Keratinocyte (primary cell): ENCODE measurements around the gene CDKAL1. TPM values are rescaled to one million over a fixed set of nuclear protein-coding genes. Genes with fewer than 3 reads are reported as not detected.

Experiments
- DNase-seq: peaks from one replicate; pipeline ENCODE4 v3.0.0-alpha.2; 2011; ENCODE audit warnings: low read depth, missing footprints, low spot score
- FAIRE-seq: peaks from 2 replicates; lab custom pipeline; 2011; peaks lifted over from hg19 to GRCh38; lab: Jason Lieb, UNC
- H2AFZ ChIP-seq: 2 replicates; pipeline ENCODE4 v1.6.0; 2012; ENCODE audit warnings: low read length, control low read depth, inconsistent platforms; ENCODE audit not compliant: control insufficient read depth
- H3K27ac ChIP-seq: 2 replicates; pipeline ENCODE4 v1.5.1; 2011; ENCODE audit warnings: low read length; ENCODE audit not compliant: control insufficient read depth, insufficient read depth
- H3K27me3 ChIP-seq: 3 replicates; pipeline ENCODE4 v1.6.0; 2011; ENCODE audit warnings: low read length; ENCODE audit not compliant: control insufficient read depth, insufficient read depth; ENCODE audit errors: extremely low read depth
- H3K36me3 ChIP-seq, 2 experiments: 2 replicates in 1 of 2; 3 replicates in 1 of 2; pipeline ENCODE4 v1.5.1; 2011; ENCODE audit warnings: low read length in 2 of 2, mild to moderate bottlenecking in 1 of 2; ENCODE audit not compliant: control insufficient read depth in 2 of 2, insufficient read depth in 2 of 2; ENCODE audit errors: extremely low read depth in 1 of 2
- H3K4me1 ChIP-seq: 3 replicates; pipeline ENCODE4 v1.5.1; 2011; ENCODE audit warnings: low read length; ENCODE audit not compliant: control insufficient read depth, insufficient read depth; ENCODE audit errors: extremely low read depth
- H3K4me2 ChIP-seq: 3 replicates; pipeline ENCODE4 v1.6.0; 2011; ENCODE audit warnings: low read depth, low read length; ENCODE audit not compliant: control insufficient read depth, insufficient read depth; ENCODE audit errors: extremely low read depth
- H3K4me3 ChIP-seq, 3 experiments: fragments of 200-600 bp in 1 of 3; sonication (generic) in 1 of 3; 2 replicates in 2 of 3; 3 replicates in 1 of 3; pipeline ENCODE4 v1.5.1; 2011 to 2016; ENCODE audit warnings: low read length in 3 of 3, mild to moderate bottlenecking in 3 of 3, control low read depth in 2 of 3, inconsistent platforms in 1 of 3, low read depth in 1 of 3, mixed read lengths in 1 of 3, mixed run types in 1 of 3, moderate library complexity in 1 of 3; ENCODE audit not compliant: control insufficient read depth in 2 of 3, insufficient read depth in 2 of 3; ENCODE audit errors: extremely low read depth in 1 of 3
- H3K79me2 ChIP-seq: 2 replicates; pipeline ENCODE4 v1.6.0; 2012; ENCODE audit warnings: low read length; ENCODE audit not compliant: control insufficient read depth, insufficient read depth
- H3K9ac ChIP-seq: 3 replicates; pipeline ENCODE4 v1.6.0; 2011; ENCODE audit warnings: low read length; ENCODE audit not compliant: control insufficient read depth, insufficient read depth; ENCODE audit errors: extremely low read depth
- H3K9me1 ChIP-seq: 3 replicates; pipeline ENCODE4 v1.6.0; 2011; ENCODE audit warnings: low read length; ENCODE audit not compliant: control insufficient read depth, insufficient read depth; ENCODE audit errors: extremely low read depth
- H3K9me3 ChIP-seq: 2 replicates; pipeline ENCODE4 v1.5.1; 2012; ENCODE audit warnings: low read depth, low read length; ENCODE audit not compliant: control insufficient read depth
- H4K20me1 ChIP-seq: 3 replicates; pipeline ENCODE4 v1.6.0; 2011; ENCODE audit warnings: low read length; ENCODE audit not compliant: control insufficient read depth, insufficient read depth; ENCODE audit errors: extremely low read depth
- EZH2 ChIP-seq: IDR thresholded peaks from one replicate; pipeline ENCODE4 v1.6.1; 2012; ENCODE audit warnings: inconsistent platforms, mild to moderate bottlenecking, low read length, moderate library complexity
- dilution Hi-C: fragments of 300-500 bp; cut with MboI; formaldehyde crosslinking; loops from one replicate; pipeline ENCODE4 v1.7.0; 2020; ENCODE audit warnings: low sequenced_read_pairs; ENCODE audit not compliant: extremely low pct_ligation_motif_present
- polyA plus RNA-seq, 5 experiments: library from polyadenylated mRNA; depleted of rRNA in 3 of 5; stranded (reverse) in 3 of 5; stranded (forward) in 1 of 5; unstranded in 1 of 5; fragments of >200 nt; gene quantifications; 1 replicate in 1 of 5; 2 replicates in 3 of 5; 3 replicates in 1 of 5; pipeline versions ENCODE4 v1.2.1 to v1.2.3, GENCODE V29; 2011 to 2012; ENCODE audit warnings: missing spikeins in 2 of 5, low read depth in 1 of 5, low replicate concordance in 1 of 5
- TF ChIP-seq, protein P1 (sequence below), 3 experiments: IDR thresholded peaks in 1 of 3; conservative IDR thresholded peaks in 1 of 3; optimal IDR thresholded peaks in 1 of 3; 2 replicates in 2 of 3; 3 replicates in 1 of 3; pipeline versions ENCODE3 to v1.5.1; 2011; ENCODE audit warnings: low read length in 3 of 3, mild to moderate bottlenecking in 3 of 3, moderate library complexity in 2 of 3, control low read depth in 1 of 3, inconsistent platforms in 1 of 3; ENCODE audit not compliant: insufficient read depth in 2 of 3; ENCODE audit errors: extremely low read depth in 1 of 3

CDKAL1 gene
- polyA plus RNA-seq, 1 donor (not counting 4 experiments of a cell fraction or from before 2014, with no cell fraction given): 5.6 TPM

GRCh38 chr6:20630136-20630535, 95.9 kb downstream of the CDKAL1 start:
- Histone ChIP-seq H3K4me3 (no peak overlapping the region), H2AFZ (no peak overlapping the region), H3K9ac (no peak overlapping the region), H3K27ac (no peak overlapping the region), H3K4me1 (peaks cover 15% of the 10 kb centered on the region), H3K36me3 (no peaks in the 10 kb centered on the region), H4K20me1 (no peaks in the 10 kb centered on the region), H3K9me1 (no peaks in the 10 kb centered on the region), H3K4me2 (no peak overlapping the region), H3K27me3 (no peaks in the 10 kb centered on the region), H3K9me3 (no peaks in the 10 kb centered on the region), H3K79me2 (no peaks in the 10 kb centered on the region)
- FAIRE-seq (no peak), DNase-seq (no peak)
- TF ChIP-seq, protein P1, sequence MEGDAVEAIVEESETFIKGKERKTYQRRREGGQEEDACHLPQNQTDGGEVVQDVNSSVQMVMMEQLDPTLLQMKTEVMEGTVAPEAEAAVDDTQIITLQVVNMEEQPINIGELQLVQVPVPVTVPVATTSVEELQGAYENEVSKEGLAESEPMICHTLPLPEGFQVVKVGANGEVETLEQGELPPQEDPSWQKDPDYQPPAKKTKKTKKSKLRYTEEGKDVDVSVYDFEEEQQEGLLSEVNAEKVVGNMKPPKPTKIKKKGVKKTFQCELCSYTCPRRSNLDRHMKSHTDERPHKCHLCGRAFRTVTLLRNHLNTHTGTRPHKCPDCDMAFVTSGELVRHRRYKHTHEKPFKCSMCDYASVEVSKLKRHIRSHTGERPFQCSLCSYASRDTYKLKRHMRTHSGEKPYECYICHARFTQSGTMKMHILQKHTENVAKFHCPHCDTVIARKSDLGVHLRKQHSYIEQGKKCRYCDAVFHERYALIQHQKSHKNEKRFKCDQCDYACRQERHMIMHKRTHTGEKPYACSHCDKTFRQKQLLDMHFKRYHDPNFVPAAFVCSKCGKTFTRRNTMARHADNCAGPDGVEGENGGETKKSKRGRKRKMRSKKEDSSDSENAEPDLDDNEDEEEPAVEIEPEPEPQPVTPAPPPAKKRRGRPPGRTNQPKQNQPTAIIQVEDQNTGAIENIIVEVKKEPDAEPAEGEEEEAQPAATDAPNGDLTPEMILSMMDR (optimal IDR thresholded peaks at IDR 0.05 in 1 of 3, IDR thresholded peaks at IDR 0.05 in 1 of 3, conservative IDR thresholded peaks at IDR 0.05 in 1 of 3; ENCODE audit: extremely low read depth in 1 of 3, insufficient read depth in 2 of 3, low read length in 3 of 3): no peak
- TF ChIP-seq EZH2: no peak
- dilution Hi-C loops: no loop called here

DNA sequence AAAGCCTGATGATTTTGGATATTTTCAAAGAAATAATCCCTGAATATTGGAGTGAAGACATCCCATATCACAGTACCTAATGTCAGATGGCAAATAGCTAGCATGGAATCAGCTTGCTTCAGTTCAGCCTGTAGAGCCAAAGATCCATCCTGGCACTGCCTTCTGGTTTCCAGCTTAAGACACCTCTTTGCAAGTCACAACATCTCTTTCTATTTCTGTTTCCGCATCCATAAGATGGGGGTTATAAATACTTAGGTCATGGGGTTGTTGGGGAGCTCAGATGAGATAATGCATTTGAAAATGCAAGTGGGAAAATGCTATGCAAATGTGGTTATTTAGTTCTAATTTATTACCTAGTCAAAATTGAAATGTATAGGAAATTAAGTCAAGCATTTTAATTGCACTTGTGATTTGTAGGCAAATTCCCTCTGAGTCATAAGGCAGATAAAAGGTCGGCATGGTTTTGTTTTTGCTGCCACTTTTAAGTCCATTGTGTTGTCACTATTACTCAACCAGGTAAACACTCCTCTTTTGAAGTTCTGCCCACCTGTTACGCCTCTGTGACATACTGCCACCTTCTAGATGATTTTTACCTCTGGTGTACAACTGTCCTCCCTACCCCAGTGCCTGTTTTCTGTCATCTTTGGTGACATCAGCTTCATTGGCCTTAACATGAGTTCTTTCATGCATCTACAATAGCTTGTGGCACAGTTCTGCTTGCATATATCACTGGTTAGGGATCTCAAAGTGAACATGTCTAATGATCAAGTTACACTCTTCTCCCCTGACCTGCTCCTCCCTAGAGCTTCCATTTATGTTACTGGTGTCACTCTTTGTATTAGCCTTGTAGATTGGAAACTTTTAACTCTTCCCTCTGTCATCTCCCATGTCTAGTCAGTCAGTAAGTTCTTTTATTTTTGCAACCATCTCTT, 96.6 kb downstream of the CDKAL1 start:
- Histone ChIP-seq H3K27ac (no peak overlapping the region), H3K4me3 (no peak overlapping the region), H3K79me2 (no peaks in the 10 kb centered on the region), H3K27me3 (no peaks in the 10 kb centered on the region), H3K9me3 (no peaks in the 10 kb centered on the region), H3K4me2 (no peak overlapping the region), H3K9me1 (no peaks in the 10 kb centered on the region), H4K20me1 (no peaks in the 10 kb centered on the region), H2AFZ (no peak overlapping the region), H3K36me3 (no peaks in the 10 kb centered on the region), H3K4me1 (peaks cover 16% of the 10 kb centered on the region), H3K9ac (no peak overlapping the region)
- no peak for FAIRE-seq
- dilution Hi-C loops: no loop called here
- TF ChIP-seq EZH2: no peak
- TF ChIP-seq, protein P1 (optimal IDR thresholded peaks at IDR 0.05 in 1 of 3, IDR thresholded peaks at IDR 0.05 in 1 of 3, conservative IDR thresholded peaks at IDR 0.05 in 1 of 3; ENCODE audit: extremely low read depth in 1 of 3, insufficient read depth in 2 of 3, low read length in 3 of 3): no peak
- DNase-seq: no peak
